ENCODE data around the gene OSBPL5.

- TF ChIP-seq CREB1 (IDR thresholded peaks at IDR 0.05; ENCODE audit: low read depth) (no peak), REST (IDR thresholded peaks at IDR 0.05; ENCODE audit: low read depth) (no peak), EP300 (IDR thresholded peaks at IDR 0.05; ENCODE audit: borderline replicate concordance) (no peak), CEBPB (IDR thresholded peaks at IDR 0.05) (no peak), YY1 (IDR thresholded peaks at IDR 0.05; ENCODE audit: low read depth) (no peak), TAF1 (IDR thresholded peaks at IDR 0.05; ENCODE audit: low read depth) (no peak), EGR1 (IDR thresholded peaks at IDR 0.05) (no peak), TEAD4 (IDR thresholded peaks at IDR 0.05) (peak; percentile 61), RAD21 (IDR thresholded peaks at IDR 0.05; ENCODE audit: low read depth) (no peak), FOXM1 (IDR thresholded peaks at IDR 0.05; ENCODE audit: borderline replicate concordance, low read depth) (no peak), TCF12 (IDR thresholded peaks at IDR 0.05; ENCODE audit: low read depth) (no peak), USF1 (IDR thresholded peaks at IDR 0.05) (no peak), MAX (IDR thresholded peaks at IDR 0.05) (peak; percentile 52), NFIC (IDR thresholded peaks at IDR 0.05) (peak; percentile 32; the same call in 1 of the 2 replicates)
Measured at GRCh38 chr11:3042496-3043314, 122.4 kb downstream of the OSBPL5 start.

Data from Ishikawa (cell line).